Stimulated activated CD4-positive, alpha-beta T cell treated with anti-CD3 and anti-CD28 coated beads, Interleukin-15, amount 100 ng/mL, for 48 hours (primary cell): Measurements from ENCODE around the gene LRRC56.
"Not testable (repeated sequence)": the region's sequence is repeated elsewhere in the genome, so short reads cannot be mapped to it uniquely, and the experiment has no call there.

Source experiments
- DNase-seq, 2 donors: peaks; one replicate each; pipeline ENCODE4 v3.0.0-alpha.2; 2020; ENCODE audit warnings: low read depth in 2 of 2

Gene LRRC56

DNA sequence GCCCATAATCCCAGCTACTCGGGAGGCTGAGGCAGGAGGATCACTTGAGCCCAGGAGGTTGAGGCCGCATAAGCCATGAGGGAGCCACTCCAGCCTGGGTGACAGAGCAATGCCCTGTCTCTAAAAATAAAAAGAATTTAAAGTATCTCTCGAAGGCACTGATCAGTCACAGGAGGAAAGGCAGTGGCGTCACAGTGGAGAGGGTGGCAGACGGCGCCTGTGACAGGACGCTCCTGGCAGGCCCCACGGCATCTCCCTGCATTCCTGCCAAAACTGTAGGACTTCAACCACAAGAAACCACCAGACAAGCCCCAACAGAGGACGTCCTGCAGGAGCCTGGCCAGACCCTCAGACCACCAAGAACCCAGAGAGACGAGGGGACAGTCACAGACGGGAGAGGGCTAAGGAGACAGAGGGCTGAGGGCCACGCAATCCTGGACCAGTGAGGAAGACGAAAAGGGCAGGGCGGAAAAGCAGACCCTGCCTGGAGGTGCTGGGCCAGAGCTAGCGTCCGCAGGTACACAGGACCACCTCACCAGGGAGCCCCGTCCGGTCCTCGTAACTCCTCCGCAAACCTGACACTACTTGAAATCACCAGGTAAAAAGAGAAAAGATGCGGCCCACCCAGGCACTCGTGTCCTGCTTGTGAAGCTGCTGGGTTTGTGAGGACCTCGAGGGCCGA is 36.2 kb upstream of the LRRC56 start:
- DNase-seq = no peak

DNA sequence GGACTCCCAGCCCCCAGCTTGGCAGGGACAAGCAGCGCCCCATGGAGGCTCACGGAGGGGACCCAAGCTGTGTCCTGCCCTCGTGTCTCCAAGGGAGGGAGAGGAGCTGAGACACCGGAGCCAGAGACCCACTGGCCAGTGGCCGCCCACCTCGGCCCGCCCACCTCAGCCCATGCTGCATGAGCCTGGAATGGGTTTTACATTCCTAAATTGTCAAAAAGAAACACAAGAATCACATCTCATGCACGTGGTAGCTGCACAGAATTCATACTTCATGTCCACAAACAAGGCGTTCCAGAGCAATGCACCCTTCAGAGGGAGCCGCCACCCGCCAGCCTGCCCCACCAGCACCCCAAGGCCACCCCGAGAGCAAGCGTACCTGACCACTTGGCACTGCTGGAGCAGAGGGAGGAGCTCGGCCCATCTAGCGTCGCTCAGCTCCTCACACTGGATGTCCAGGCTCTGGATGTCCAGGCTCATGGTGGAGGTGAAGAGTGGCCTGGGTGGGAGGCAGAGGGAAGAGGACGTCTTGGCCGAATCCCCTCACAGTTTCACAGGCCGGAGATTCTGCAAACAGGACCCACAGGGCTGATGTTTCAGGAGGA is 35.5 kb upstream of the LRRC56 start:
- DNase-seq = no peak

- no peak for DNase-seq
These were observed 34.8 kb upstream of the LRRC56 start for GRCh38 chr11:502288-503178.

- DNase-seq = no peak
These were observed 33.9 kb upstream of the LRRC56 start for GRCh38 chr11:503179-503981.

- no peak for DNase-seq
These were observed 33.0 kb upstream of the LRRC56 start for GRCh38 chr11:504053-504993.

DNA sequence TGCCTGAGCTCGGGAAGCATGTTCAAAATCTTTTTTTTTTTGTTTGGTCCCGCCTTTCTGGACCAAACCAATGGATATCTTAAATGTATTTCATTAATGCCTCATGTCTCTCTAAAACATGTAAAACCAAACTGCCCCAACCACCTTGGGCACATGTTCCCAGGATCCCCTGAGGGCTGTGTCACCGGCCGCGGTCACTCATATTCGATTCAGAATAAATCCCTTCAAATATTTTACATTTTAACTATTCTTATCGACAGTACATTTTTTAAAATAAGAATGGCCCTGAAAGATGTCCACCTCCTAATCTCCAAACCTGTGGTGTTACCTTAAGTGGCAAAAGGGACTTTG is 32.4 kb upstream of the LRRC56 start:
- no peak for DNase-seq

GRCh38 chr11:506238-506994 is 30.9 kb upstream of the LRRC56 start:
- peak; percentile 95 to 97 for DNase-seq

GRCh38 chr11:506995-507726 is 30.2 kb upstream of the LRRC56 start, which contains the start of gene RNH1:
Gene RNH1 (minus strand): TSS chr11:507242. CDS start chr11:502162, 5,080 bp downstream.
- DNase-seq = peak; percentile 100

GRCh38 chr11:507727-508515 is 29.4 kb upstream of the LRRC56 start:
- DNase-seq = no peak

DNA sequence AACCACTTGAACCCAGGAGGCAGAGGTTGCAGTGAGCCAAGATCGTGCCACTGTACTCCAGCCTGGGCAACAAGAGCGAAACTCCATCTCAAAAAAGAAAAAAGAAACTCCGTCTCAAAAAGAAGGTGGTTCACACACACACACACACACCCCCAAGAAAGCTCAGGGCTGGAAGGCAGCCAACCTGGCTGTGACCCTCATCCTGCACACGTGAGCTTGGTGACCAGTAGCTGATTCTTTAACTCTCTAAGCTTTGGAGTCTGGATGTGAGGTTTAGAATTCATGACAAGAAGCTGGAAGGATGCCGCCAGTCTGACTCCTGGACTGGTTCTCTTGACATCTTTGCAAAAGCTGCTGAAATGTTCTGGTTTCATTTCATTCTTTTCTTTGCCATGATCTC is 28.4 kb upstream of the LRRC56 start:
- no peak for DNase-seq

- DNase-seq = no peak
These were observed 24.3 kb upstream of the LRRC56 start for GRCh38 chr11:512761-513595.

DNA sequence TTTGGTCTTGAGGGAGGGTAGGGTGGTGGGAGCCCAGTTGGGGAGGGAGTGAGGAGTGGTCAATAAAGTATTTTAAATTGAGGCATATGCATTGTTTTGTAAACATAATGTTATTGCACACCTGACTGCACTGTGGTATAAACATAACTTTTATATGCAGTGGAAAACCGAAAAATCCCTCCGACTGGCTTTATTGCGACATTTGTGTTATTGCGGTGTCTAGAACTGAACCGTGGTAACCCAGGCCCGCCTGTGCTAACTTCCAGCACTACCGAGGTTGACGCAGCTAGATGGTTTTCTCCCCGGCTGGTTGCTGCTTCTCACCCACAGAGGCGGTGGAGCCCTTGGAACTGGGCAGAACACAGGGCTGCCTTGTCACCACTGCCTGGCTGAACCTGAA is 22.7 kb upstream of the LRRC56 start:
- no peak for DNase-seq

GRCh38 chr11:515131-515530 is 22.2 kb upstream of the LRRC56 start:
- DNase-seq = no peak

GRCh38 chr11:516400-516799 is 20.9 kb upstream of the LRRC56 start:
- no peak for DNase-seq

DNA sequence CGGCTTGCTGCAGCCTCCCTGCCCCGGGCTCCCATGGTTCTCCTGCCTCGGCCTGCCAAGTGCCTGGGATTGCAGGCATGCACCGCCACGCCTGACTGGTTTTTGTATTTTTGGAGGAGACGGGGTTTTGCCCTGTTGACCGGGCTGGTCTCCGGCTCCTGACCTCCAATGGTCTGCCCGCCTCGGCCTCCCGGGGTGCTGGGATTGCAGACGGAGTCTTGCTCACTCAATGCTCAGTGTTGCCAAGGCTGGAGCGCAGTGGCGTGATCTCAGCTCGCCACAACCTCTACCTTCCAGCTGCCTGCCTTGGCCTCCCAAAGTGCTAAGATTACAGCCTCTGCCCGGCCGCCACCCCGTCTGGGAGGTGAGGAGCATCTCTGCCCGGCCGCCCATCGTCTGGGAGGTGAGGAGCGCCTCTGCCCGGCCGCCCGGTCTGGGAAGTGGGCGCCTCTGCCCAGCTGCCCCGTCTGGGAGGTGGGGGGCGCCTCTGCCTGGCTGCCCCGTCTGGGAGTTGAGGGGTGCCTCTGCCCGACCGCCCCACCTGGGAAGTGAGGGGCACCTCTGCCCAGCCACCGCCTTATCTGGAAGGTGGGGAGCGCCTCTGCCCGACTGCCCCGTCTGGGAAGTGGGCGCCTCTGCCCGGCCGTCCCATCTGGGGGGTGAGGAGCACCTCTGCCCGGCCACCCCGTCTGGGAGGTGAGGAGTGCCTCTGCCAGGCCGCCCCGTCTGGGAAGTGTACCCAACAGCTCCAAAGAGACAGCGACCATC is 20.2 kb upstream of the LRRC56 start:
- DNase-seq = not testable (repeated sequence)

GRCh38 chr11:518463-519202 is 18.7 kb upstream of the LRRC56 start:
- DNase-seq = peak; percentile 83 to 84
